K562 (cell line): Measurements from ENCODE around the gene SLC12A4. TPM values are rescaled to one million over a fixed set of nuclear protein-coding genes. Genes with fewer than 3 reads are reported as not detected.

ENCODE experiments used
- ATAC-seq: fragments of 200-7000 bp; cut with Tn5 transposase; 3 replicates; pipeline ENCODE4 v1.9.1; 2020; ENCODE audit warnings: moderate library complexity
- BruUV-seq: library from RNA; stranded (reverse); fragments of 400-500 nt; replicated peaks from 2 replicates; lab custom pipeline; 2021; lab: Mats Ljungman, UMichigan
- CTCF ChIA-PET: fragments of 300-600 bp; formaldehyde crosslinking; extraction: SDS; loops from one replicate; lab custom pipeline; 2021; ENCODE audit warnings: low intra/inter-chr PET ratio; lab: Yijun Ruan, JAX
- POLR2A ChIA-PET: fragments of 300-600, 350-650 bp; sonication (Branson Sonifier 250); formaldehyde crosslinking; extraction: SDS; loops from one replicate; lab custom pipeline; 2021; ENCODE audit warnings: antibody characterized with exemption, inconsistent platforms; lab: Yijun Ruan, JAX
- DNase-seq, 4 experiments: peaks; one replicate each; pipeline versions ENCODE4 v3.0.0 to v3.0.0-alpha.2; 2011 to 2018; ENCODE audit warnings: low spot score in 3 of 4, mixed read lengths in 3 of 4; ENCODE audit errors: extremely low read depth in 1 of 4
- FAIRE-seq: peaks from 2 replicates; lab custom pipeline; 2011; peaks lifted over from hg19 to GRCh38; lab: Jason Lieb, UNC
- H2AFZ ChIP-seq: 2 replicates; pipeline ENCODE4 v1.6.0; 2011; ENCODE audit warnings: low read depth, low read length, control low read depth, inconsistent platforms
- H3K27ac ChIP-seq: fragments of 200-600 bp; 3 replicates; pipeline ENCODE4 v1.8.0; 2011; ENCODE audit warnings: low read depth, mild to moderate bottlenecking, control low read depth, inconsistent platforms, low read length, moderate library complexity, mixed read lengths; ENCODE audit errors: extremely low read depth
- H3K27me3 ChIP-seq, 2 experiments: fragments of 300-600 bp in 1 of 2; 2 replicates in 1 of 2; 3 replicates in 1 of 2; pipeline versions ENCODE4 v1.6.0 to v1.8.0; 2011; ENCODE audit warnings: inconsistent platforms in 2 of 2, low read length in 2 of 2, mild to moderate bottlenecking in 1 of 2, mixed read lengths in 1 of 2, moderate library complexity in 1 of 2; ENCODE audit not compliant: control insufficient read depth in 2 of 2, insufficient read depth in 2 of 2
- H3K36me3 ChIP-seq: fragments of 300-600 bp; 3 replicates; pipeline ENCODE4 v1.8.0; 2011; ENCODE audit warnings: mild to moderate bottlenecking, low read length, inconsistent platforms; ENCODE audit not compliant: control insufficient read depth, insufficient read depth
- H3K4me1 ChIP-seq, 2 experiments: fragments of 200-600 bp in 1 of 2; replicated peaks in 1 of 2; 2 replicates in 1 of 2; 3 replicates in 1 of 2; pipeline versions ENCODE4 v1.5.1 to v1.8.0; 2011; ENCODE audit warnings: inconsistent platforms in 2 of 2, low read length in 2 of 2, mild to moderate bottlenecking in 1 of 2, mixed read lengths in 1 of 2, moderate library complexity in 1 of 2; ENCODE audit not compliant: control insufficient read depth in 2 of 2, insufficient read depth in 2 of 2
- H3K4me2 ChIP-seq: 2 replicates; pipeline ENCODE4 v1.6.1; 2011; ENCODE audit warnings: low read length, control low read depth, inconsistent platforms, mixed read lengths; ENCODE audit not compliant: insufficient read depth
- H3K4me3 ChIP-seq: fragments of 200-600 bp; sonication (generic), shearing (Covaris generic); 2 replicates; pipeline ENCODE4 v1.5.1; 2016; ENCODE audit warnings: control low read depth, inconsistent platforms
- H3K79me2 ChIP-seq: fragments of 200-600 bp; 3 replicates; pipeline ENCODE4 v1.8.0; 2011; ENCODE audit warnings: low read length, inconsistent platforms; ENCODE audit not compliant: control insufficient read depth, insufficient read depth
- H3K9ac ChIP-seq, 2 experiments: 2 replicates each; pipeline versions ENCODE4 v1.6.0 to v1.6.1; 2011; ENCODE audit warnings: low read depth in 2 of 2, low read length in 2 of 2, control low read depth in 1 of 2, inconsistent platforms in 1 of 2, mild to moderate bottlenecking in 1 of 2, mixed read lengths in 1 of 2; ENCODE audit not compliant: insufficient read depth in 1 of 2
- H3K9me1 ChIP-seq: one replicate; pipeline ENCODE4 v1.6.0; 2011; ENCODE audit warnings: inconsistent platforms, mild to moderate bottlenecking, low read length, moderate library complexity; ENCODE audit not compliant: control insufficient read depth, insufficient read depth
- H3K9me3 ChIP-seq: replicated peaks from 2 replicates; pipeline ENCODE4 v1.5.1; 2011; ENCODE audit warnings: low read depth, low read length, inconsistent platforms; ENCODE audit not compliant: control insufficient read depth, insufficient read depth
- H4K20me1 ChIP-seq: replicated peaks from 2 replicates; pipeline ENCODE4 v1.6.1; 2011; ENCODE audit warnings: low read length, inconsistent platforms, mixed read lengths; ENCODE audit not compliant: control insufficient read depth, insufficient read depth
- DPF2 ChIP-seq: fragments of 450-650 bp; IDR thresholded peaks from 2 replicates; pipeline ENCODE4 v1.6.1; 2016
- HNRNPUL1 ChIP-seq: fragments of 200-400 bp; formaldehyde crosslinking; IDR thresholded peaks from 2 replicates; pipeline ENCODE4 v1.6.1; 2017; ENCODE audit warnings: low read length
- RBFOX2 ChIP-seq: fragments of 200-400 bp; formaldehyde crosslinking; IDR thresholded peaks from 2 replicates; pipeline ENCODE4 v1.6.1; 2017; ENCODE audit warnings: low read depth, mild to moderate bottlenecking, low read length, moderate library complexity
- SNRNP70 ChIP-seq: fragments of 200-400 bp; formaldehyde crosslinking; optimal IDR thresholded peaks from 2 replicates; pipeline ENCODE3; 2017; ENCODE audit warnings: low read depth, low read length
- WGBS: fragments of 100-300 bp; shearing (Covaris generic); methylation state at CpG from one replicate; pipeline ENCODE4 v1.1.6; 2016; ENCODE audit warnings: low coverage, mixed read lengths; ENCODE audit not compliant: insufficient coverage; ENCODE audit errors: missing lambda C conversion rate; 5-methylcytosine and 5-hydroxymethylcytosine counted together
- in situ Hi-C: fragments of 300-500 bp; cut with MboI; formaldehyde crosslinking; loops from 4 replicates; pipeline ENCODE4 v1.15.0; 2018; ENCODE audit warnings: inconsistent platforms, mixed read lengths
- intact Hi-C: fragments of 100-400 bp; cut with micrococcal nuclease; formaldehyde crosslinking; loops from 2 replicates; pipeline ENCODE4 v1.14.2; 2022
- polyA plus RNA-seq, 8 experiments: library from polyadenylated mRNA; depleted of rRNA in 4 of 8; stranded (reverse) in 5 of 8; unstranded in 3 of 8; fragments of >200 nt; fragmentation: Nextera tagmentation in 2 of 8; fragmentation: Illumina TruSeq in 1 of 8; extraction: Ambion mirVana in 2 of 8; extraction: Trizol in 1 of 8; gene quantifications; 2 replicates each; pipeline versions ENCODE4 v1.2.1 to v1.2.3, GENCODE V29; 2011 to 2014; ENCODE audit warnings: inconsistent platforms in 1 of 8, missing spikeins in 1 of 8
- total RNA-seq, 7 experiments: library from RNA; depleted of rRNA in 6 of 7; stranded (reverse); fragments of >200 nt in 6 of 7; fragmentation: Illumina TruSeq in 2 of 7; extraction: Trizol in 2 of 7; gene quantifications; 2 replicates each; pipeline versions ENCODE4 v1.2.1 to v1.2.3, GENCODE V29; 2011 to 2021; ENCODE audit warnings: low replicate concordance in 1 of 7
- TF ChIP-seq, protein P1 (sequence below): sonication (generic); formaldehyde crosslinking; IDR thresholded peaks from 2 replicates; pipeline ENCODE4 v1.8.0; 2022; ENCODE audit warnings: mild to moderate bottlenecking, missing genetic modification reagents
- TF ChIP-seq, protein P2 (sequence below): fragments of 250-450 bp; sonication (Bioruptor Pico); IDR thresholded peaks from 2 replicates; pipeline ENCODE4 v1.4.0; 2020; ENCODE audit warnings: borderline replicate concordance
- TF ChIP-seq, protein P3 (sequence below), 2 experiments: fragments of 150-350 bp in 1 of 2; IDR thresholded peaks; 2 replicates each; pipeline ENCODE4 v1.6.1; 2012 to 2016; ENCODE audit warnings: low read depth in 2 of 2, low read length in 2 of 2, mild to moderate bottlenecking in 1 of 2, moderate library complexity in 1 of 2

Gene SLC12A4
- total and polyA plus RNA-seq, 9 of the 15 experiments (the other 6 are each of a cell fraction or from before 2014, with no cell fraction given): 0.75 to 43.5 (median 15.0) TPM

DNA sequence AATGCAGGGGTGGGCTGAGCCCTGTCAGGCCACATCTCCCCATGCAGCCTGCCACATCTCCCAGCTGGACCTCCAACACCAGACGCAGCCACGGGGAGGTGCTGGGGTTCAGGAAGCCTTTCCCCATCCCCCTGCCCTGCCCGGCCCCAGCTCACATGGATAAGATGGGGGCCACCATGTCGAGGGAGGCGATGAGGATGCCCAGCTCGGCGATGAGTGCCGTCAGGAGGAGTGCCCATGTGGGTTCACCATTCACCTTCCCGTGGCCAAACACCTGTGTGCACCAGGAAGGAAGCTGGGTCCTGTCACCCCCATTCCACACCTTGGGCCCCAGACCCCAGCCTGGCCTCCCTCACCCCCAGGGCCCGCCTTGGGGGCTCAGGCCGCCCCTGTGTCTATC, 18.8 kb downstream of the SLC12A4 start:
- no peak for DNase-seq
- Histone ChIP-seq H3K9me3 (no peaks in the 10 kb centered on the region; the same call in 1 of the 2 replicates), H2AFZ (no peak overlapping the region), H3K4me1 (peaks cover 0 to 34% of the 10 kb centered on the region in 2 experiments; a peak in 2 of 5 replicates), H3K9ac (peak overlapping the region in 1 of 2 experiments; percentile 56; a peak in 1 of 4 replicates), H4K20me1 (peaks cover 3% of the 10 kb centered on the region; the same call in 1 of the 2 replicates), H3K27ac (no peak overlapping the region), H3K36me3 (peaks cover 87% of the 10 kb centered on the region; the same call in 2 of the 3 replicates), H3K4me2 (no peak overlapping the region), H3K9me1 (no peaks in the 10 kb centered on the region), H3K27me3 (no peaks in the 10 kb centered on the region), H3K4me3 (no peak overlapping the region), H3K79me2 (no peaks in the 10 kb centered on the region)
- in situ Hi-C loops: no loop called here
- CTCF ChIA-PET: no interaction called here
- BruUV-seq: no TSS peak
- POLR2A ChIA-PET: interaction anchor here (0.6 to 1.9 kb wide), 7 partner anchors 11 to 74 kb away, joined by 3 to 5 read pairs (median 3); partner anchors contain the start of gene PSMB10
- WGBS: 88% methylated on average over 11 of the region's 11 CpGs
- no peak; the same call in 2 of the 3 replicates for ATAC-seq
- intact Hi-C loops: no loop called here
- FAIRE-seq: no peak
- TF ChIP-seq, protein P1, sequence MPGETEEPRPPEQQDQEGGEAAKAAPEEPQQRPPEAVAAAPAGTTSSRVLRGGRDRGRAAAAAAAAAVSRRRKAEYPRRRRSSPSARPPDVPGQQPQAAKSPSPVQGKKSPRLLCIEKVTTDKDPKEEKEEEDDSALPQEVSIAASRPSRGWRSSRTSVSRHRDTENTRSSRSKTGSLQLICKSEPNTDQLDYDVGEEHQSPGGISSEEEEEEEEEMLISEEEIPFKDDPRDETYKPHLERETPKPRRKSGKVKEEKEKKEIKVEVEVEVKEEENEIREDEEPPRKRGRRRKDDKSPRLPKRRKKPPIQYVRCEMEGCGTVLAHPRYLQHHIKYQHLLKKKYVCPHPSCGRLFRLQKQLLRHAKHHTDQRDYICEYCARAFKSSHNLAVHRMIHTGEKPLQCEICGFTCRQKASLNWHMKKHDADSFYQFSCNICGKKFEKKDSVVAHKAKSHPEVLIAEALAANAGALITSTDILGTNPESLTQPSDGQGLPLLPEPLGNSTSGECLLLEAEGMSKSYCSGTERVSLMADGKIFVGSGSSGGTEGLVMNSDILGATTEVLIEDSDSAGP (CRISPR knock-in tag): no peak
- peak; percentile 29; the same call in 1 of the 2 replicates for TF ChIP-seq RBFOX2

DNA sequence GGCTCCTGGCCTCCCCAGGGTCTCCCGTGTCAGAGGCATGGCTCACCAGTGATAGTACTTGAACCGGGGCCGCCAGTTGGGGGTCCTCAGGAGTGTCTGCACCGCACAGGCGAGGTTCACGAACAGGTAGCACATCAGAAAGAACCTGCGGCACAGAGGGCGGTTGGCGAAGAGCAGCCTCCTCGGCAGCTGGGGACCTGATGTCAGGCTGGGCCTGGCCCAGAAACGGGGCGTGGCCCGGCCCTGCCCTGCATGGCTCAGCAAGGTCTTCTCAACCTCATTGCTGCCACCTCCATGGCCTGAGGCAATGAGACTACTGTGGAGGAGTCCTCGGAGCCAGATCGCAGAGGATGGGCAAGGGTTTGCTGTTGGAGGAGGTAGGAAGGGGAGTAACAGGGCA, 20.4 kb downstream of the SLC12A4 start:
- POLR2A ChIA-PET: interaction anchor here (0.6 to 1.2 kb wide), 3 partner anchors 36 to 285 kb away, joined by 3 to 5 read pairs (median 3); no protein-coding TSS in a partner anchor
- peak overlapping the region in 1 of 2 experiments; percentile 14; a peak in 2 of 4 replicates for H3K9ac ChIP-seq
- peaks cover 10% of the 10 kb centered on the region; the same call in 1 of the 2 replicates for H4K20me1 ChIP-seq
- no peaks in the 10 kb centered on the region; the same call in 1 of the 2 replicates for H3K9me3 ChIP-seq
- no peaks in the 10 kb centered on the region for H3K27me3 ChIP-seq
- H2AFZ ChIP-seq: no peak overlapping the region
- no peaks in the 10 kb centered on the region for H3K9me1 ChIP-seq
- BruUV-seq: no TSS peak
- no peak for ATAC-seq
- CTCF ChIA-PET: no interaction called here
- no peak for FAIRE-seq
- H3K4me3 ChIP-seq: no peak overlapping the region
- H3K79me2 ChIP-seq: no peaks in the 10 kb centered on the region
- in situ Hi-C loops (no loop called here), intact Hi-C loops (no loop called here)
- H3K36me3 ChIP-seq: peaks cover 90% of the 10 kb centered on the region; the same call in 2 of the 3 replicates
- H3K4me1 ChIP-seq: peaks cover 7 to 49% of the 10 kb centered on the region in 2 experiments; a peak in 3 of 5 replicates
- no peak overlapping the region for H3K4me2 ChIP-seq
- H3K27ac ChIP-seq: no peak overlapping the region
- no peak for DNase-seq
- 95% methylated on average over 12 of the region's 15 CpGs for WGBS
- no peak for TF ChIP-seq HNRNPUL1
- TF ChIP-seq SNRNP70: no peak
- TF ChIP-seq DPF2: no peak
- TF ChIP-seq, protein P2, sequence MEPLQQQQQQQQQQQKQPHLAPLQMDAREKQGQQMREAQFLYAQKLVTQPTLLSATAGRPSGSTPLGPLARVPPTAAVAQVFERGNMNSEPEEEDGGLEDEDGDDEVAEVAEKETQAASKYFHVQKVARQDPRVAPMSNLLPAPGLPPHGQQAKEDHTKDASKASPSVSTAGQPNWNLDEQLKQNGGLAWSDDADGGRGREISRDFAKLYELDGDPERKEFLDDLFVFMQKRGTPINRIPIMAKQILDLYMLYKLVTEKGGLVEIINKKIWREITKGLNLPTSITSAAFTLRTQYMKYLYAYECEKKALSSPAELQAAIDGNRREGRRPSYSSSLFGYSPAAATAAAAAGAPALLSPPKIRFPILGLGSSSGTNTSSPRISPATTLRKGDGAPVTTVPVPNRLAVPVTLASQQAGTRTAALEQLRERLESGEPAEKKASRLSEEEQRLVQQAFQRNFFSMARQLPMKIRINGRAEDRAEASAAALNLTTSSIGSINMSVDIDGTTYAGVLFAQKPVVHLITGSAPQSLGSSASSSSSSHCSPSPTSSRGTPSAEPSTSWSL (CRISPR knock-in tag): no peak
- TF ChIP-seq, protein P3, sequence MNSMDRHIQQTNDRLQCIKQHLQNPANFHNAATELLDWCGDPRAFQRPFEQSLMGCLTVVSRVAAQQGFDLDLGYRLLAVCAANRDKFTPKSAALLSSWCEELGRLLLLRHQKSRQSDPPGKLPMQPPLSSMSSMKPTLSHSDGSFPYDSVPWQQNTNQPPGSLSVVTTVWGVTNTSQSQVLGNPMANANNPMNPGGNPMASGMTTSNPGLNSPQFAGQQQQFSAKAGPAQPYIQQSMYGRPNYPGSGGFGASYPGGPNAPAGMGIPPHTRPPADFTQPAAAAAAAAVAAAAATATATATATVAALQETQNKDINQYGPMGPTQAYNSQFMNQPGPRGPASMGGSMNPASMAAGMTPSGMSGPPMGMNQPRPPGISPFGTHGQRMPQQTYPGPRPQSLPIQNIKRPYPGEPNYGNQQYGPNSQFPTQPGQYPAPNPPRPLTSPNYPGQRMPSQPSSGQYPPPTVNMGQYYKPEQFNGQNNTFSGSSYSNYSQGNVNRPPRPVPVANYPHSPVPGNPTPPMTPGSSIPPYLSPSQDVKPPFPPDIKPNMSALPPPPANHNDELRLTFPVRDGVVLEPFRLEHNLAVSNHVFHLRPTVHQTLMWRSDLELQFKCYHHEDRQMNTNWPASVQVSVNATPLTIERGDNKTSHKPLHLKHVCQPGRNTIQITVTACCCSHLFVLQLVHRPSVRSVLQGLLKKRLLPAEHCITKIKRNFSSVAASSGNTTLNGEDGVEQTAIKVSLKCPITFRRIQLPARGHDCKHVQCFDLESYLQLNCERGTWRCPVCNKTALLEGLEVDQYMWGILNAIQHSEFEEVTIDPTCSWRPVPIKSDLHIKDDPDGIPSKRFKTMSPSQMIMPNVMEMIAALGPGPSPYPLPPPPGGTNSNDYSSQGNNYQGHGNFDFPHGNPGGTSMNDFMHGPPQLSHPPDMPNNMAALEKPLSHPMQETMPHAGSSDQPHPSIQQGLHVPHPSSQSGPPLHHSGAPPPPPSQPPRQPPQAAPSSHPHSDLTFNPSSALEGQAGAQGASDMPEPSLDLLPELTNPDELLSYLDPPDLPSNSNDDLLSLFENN (IDR thresholded peaks at IDR 0.05; ENCODE audit: low read depth in 2 of 2, low read length in 2 of 2): no peak
